NCI-H1694 (cell line): Measurements from ENCODE around the gene ISCA2.
A peak's percentile ranks its signal among the peaks of the same experiment; 100 is the strongest.
"Not testable (repeated sequence)": the region's sequence is repeated elsewhere in the genome, so short reads cannot be mapped to it uniquely, and the experiment has no call there.

Source experiments
- DNase-seq: peaks from one replicate; lab custom pipeline; 2025; lab: John Stamatoyannopoulos, UW

The ISCA2 gene

GRCh38 chr14:74528886-74529285 lies 35.3 kb downstream of the ISCA2 start:
- DNase-seq = no peak

GRCh38 chr14:74531006-74531405 lies 37.4 kb downstream of the ISCA2 start:
- DNase-seq = no peak

GRCh38 chr14:74531467-74531866 lies 37.9 kb downstream of the ISCA2 start:
- no peak for DNase-seq

GRCh38 chr14:74532246-74532645 lies 38.7 kb downstream of the ISCA2 start:
- DNase-seq = no peak

GRCh38 chr14:74533576-74533975 lies 40.0 kb downstream of the ISCA2 start:
- no peak for DNase-seq

- DNase-seq = no peak
Measured at GRCh38 chr14:74535756-74536325, 42.3 kb downstream of the ISCA2 start.

- DNase-seq = not testable (repeated sequence)
Measured at GRCh38 chr14:74536336-74536735, 42.8 kb downstream of the ISCA2 start.

GRCh38 chr14:74538411-74539391 lies 45.1 kb downstream of the ISCA2 start:
- DNase-seq = no peak

GRCh38 chr14:74539503-74539902 lies 45.9 kb downstream of the ISCA2 start:
- no peak for DNase-seq

- no peak for DNase-seq
Measured at GRCh38 chr14:74541225-74541624, 47.7 kb downstream of the ISCA2 start.

- no peak for DNase-seq
Measured at GRCh38 chr14:74542056-74542685, 48.6 kb downstream of the ISCA2 start.

- no peak for DNase-seq
Measured at GRCh38 chr14:74543771-74544438, 50.3 kb downstream of the ISCA2 start.

- peak; percentile 46 for DNase-seq
Measured at GRCh38 chr14:74545386-74545785, 51.8 kb downstream of the ISCA2 start.

GRCh38 chr14:74546416-74546815 lies 52.9 kb downstream of the ISCA2 start:
- no peak for DNase-seq
